Measurements from ENCODE around the gene DYRK3. TPM values are rescaled to one million over a fixed set of nuclear protein-coding genes. Genes with fewer than 3 reads are reported as not detected.

Gene DYRK3
- total and polyA plus RNA-seq, 9 of the 15 experiments (the other 6 are each of a cell fraction or from before 2014, with no cell fraction given): 4.5 to 33.7 (median 25.7) TPM

- TF ChIP-seq CREM (IDR thresholded peaks at IDR 0.05; ENCODE audit: low read depth) (peak; percentile 80), TEAD4 (IDR thresholded peaks at IDR 0.05; ENCODE audit: low read length) (no peak), TEAD4 (CRISPR knock-in tag; IDR thresholded peaks at IDR 0.05; ENCODE audit: borderline replicate concordance) (no peak), NR3C1 (CRISPR knock-in tag; IDR thresholded peaks at IDR 0.05) (no peak), HNRNPUL1 (IDR thresholded peaks at IDR 0.05; ENCODE audit: low read length) (no peak), NELFE (IDR thresholded peaks at IDR 0.05; ENCODE audit: insufficient read depth, insufficient read length) (no peak), HNRNPL (IDR thresholded peaks at IDR 0.05; ENCODE audit: low read depth, low read length) (no peak), SP2 (IDR thresholded peaks at IDR 0.05; ENCODE audit: extremely low read depth, low read depth, low read length, poor library complexity, severe bottlenecking) (no peak), CEBPG (CRISPR knock-in tag; IDR thresholded peaks at IDR 0.05) (no peak), CEBPG (tag; conservative IDR thresholded peaks at IDR 0.05 in 1 of 2, IDR thresholded peaks at IDR 0.05 in 1 of 2) (no peak), HCFC1 (IDR thresholded peaks at IDR 0.05; ENCODE audit: low read depth, low read length) (no peak), JUN (IDR thresholded peaks at IDR 0.05; ENCODE audit: borderline replicate concordance, low read depth, low read length) (no peak), JUN (CRISPR knock-in tag; IDR thresholded peaks at IDR 0.05; ENCODE audit: borderline replicate concordance) (no peak), SMARCC2 (IDR thresholded peaks at IDR 0.05; ENCODE audit: low read depth) (no peak), ADNP (tag; IDR thresholded peaks at IDR 0.05) (no peak), CREBBP (IDR thresholded peaks at IDR 0.05; ENCODE audit: low read depth, low read length) (no peak), NCOA1 (IDR thresholded peaks at IDR 0.05; ENCODE audit: low read depth) (0 out of 2 replicates have a peak, but pooled peaks have one; percentile 36), L3MBTL2 (IDR thresholded peaks at IDR 0.05) (no peak), MXI1 (IDR thresholded peaks at IDR 0.05; ENCODE audit: low read depth, low read length) (0 out of 2 replicates have a peak, but pooled peaks have one; percentile 5), CREB5 (CRISPR knock-in tag; IDR thresholded peaks at IDR 0.05) (no peak), ZBTB34 (CRISPR knock-in tag; IDR thresholded peaks at IDR 0.05) (no peak), SUPT5H (IDR thresholded peaks at IDR 0.05) (0 out of 2 replicates have a peak, but pooled peaks have one; percentile 29), BACH1 (tag; IDR thresholded peaks at IDR 0.05) (no peak), MNT (conservative IDR thresholded peaks at IDR 0.05) (0 out of 4 replicates have a peak, but pooled peaks of 1 of the 2 experiments have one; percentile 25)
- TF ChIP-seq, protein P1, sequence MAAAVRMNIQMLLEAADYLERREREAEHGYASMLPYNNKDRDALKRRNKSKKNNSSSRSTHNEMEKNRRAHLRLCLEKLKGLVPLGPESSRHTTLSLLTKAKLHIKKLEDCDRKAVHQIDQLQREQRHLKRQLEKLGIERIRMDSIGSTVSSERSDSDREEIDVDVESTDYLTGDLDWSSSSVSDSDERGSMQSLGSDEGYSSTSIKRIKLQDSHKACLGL (CRISPR knock-in tag; IDR thresholded peaks at IDR 0.05; ENCODE audit: borderline replicate concordance, poor library complexity, severe bottlenecking): no peak
Observed at GRCh38 chr1:206684478-206685333, 49.4 kb downstream of the DYRK3 start, which contains the start of gene MAPKAPK2 (continued).
